Brain microvascular endothelial cell (primary cell): ENCODE results near the gene LZTR1.
A peak's percentile ranks its signal among the peaks of the same experiment; 100 is the strongest.
"Not testable (repeated sequence)": the region's sequence is repeated elsewhere in the genome, so short reads cannot be mapped to it uniquely, and the experiment has no call there.

ENCODE experiments used
- DNase-seq: peaks from one replicate; pipeline ENCODE4 v3.0.0-alpha.2; 2020
- H3K27ac ChIP-seq: fragments of 250-450 bp; sonication (Bioruptor Pico); 2 replicates; pipeline ENCODE4 v1.5.1; 2020; ENCODE audit warnings: mild to moderate bottlenecking, moderate library complexity
- H3K27me3 ChIP-seq: fragments of 250-450 bp; sonication (Bioruptor Pico); replicated peaks from 2 replicates; pipeline ENCODE4 v1.5.1; 2020; ENCODE audit warnings: mild to moderate bottlenecking
- H3K36me3 ChIP-seq: fragments of 250-450 bp; sonication (Bioruptor Pico); replicated peaks from 2 replicates; pipeline ENCODE4 v1.5.1; 2020; ENCODE audit warnings: mild to moderate bottlenecking
- H3K4me3 ChIP-seq: 2 replicates; pipeline ENCODE4 v1.5.1; 2011; ENCODE audit warnings: low read depth, mild to moderate bottlenecking, control low read depth, low read length, moderate library complexity
- in situ Hi-C: cut with HindIII; loops from 2 replicates; pipeline ENCODE4 v1.10.0; 2017; ENCODE audit warnings: low sequenced_read_pairs, low pct_ligation_motif_present
- TF ChIP-seq, protein P1 (sequence below): IDR thresholded peaks from 2 replicates; pipeline ENCODE4 v1.5.1; 2011; ENCODE audit warnings: low read depth, mild to moderate bottlenecking, moderate library complexity, low read length, control low read depth, inconsistent platforms; ENCODE audit errors: missing control alignments

LZTR1 gene

DNA sequence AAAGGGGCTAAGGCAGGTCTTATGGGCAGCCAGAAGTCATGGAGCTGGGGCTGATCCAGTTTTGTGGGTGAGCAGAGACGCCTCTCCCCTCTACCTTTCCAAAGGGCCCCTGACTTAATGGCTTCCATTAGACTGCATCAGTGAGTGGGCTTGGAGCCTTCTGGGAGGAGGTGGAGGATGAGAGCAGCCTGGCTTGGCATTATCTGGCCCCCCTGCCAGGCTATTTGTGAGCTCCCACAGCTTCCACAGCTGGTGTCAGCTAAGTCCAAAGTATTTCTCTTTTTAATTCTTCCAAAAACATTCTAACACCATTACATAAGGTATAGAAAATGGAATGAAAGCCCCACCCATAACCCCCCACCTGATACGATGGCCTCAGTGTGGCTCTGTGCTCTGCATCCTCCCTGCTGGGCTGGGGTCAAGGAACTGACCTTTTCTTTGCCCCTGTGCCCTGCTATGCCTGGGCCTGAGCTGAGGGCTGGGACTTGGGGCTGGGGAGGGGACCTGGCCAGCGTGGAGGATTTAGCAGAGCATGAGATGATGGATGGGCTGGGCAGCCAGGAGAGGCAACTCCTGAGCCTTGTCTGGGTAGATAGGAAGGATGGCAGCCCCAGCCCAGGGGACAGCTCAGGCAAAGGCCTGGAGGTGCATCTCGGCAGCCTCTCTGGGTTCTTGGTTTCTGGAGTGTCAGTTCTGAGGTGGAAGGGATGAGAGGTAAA lies 11.0 kb upstream of the LZTR1 start:
- TF ChIP-seq, protein P1, sequence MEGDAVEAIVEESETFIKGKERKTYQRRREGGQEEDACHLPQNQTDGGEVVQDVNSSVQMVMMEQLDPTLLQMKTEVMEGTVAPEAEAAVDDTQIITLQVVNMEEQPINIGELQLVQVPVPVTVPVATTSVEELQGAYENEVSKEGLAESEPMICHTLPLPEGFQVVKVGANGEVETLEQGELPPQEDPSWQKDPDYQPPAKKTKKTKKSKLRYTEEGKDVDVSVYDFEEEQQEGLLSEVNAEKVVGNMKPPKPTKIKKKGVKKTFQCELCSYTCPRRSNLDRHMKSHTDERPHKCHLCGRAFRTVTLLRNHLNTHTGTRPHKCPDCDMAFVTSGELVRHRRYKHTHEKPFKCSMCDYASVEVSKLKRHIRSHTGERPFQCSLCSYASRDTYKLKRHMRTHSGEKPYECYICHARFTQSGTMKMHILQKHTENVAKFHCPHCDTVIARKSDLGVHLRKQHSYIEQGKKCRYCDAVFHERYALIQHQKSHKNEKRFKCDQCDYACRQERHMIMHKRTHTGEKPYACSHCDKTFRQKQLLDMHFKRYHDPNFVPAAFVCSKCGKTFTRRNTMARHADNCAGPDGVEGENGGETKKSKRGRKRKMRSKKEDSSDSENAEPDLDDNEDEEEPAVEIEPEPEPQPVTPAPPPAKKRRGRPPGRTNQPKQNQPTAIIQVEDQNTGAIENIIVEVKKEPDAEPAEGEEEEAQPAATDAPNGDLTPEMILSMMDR = no peak
- in situ Hi-C loops = no loop called here
- H3K36me3 ChIP-seq = no peaks in the 10 kb centered on the region
- H3K27me3 ChIP-seq = peaks cover 6% of the 10 kb centered on the region
- H3K4me3 ChIP-seq = no peak overlapping the region
- DNase-seq = no peak
- no peak overlapping the region for H3K27ac ChIP-seq

DNA sequence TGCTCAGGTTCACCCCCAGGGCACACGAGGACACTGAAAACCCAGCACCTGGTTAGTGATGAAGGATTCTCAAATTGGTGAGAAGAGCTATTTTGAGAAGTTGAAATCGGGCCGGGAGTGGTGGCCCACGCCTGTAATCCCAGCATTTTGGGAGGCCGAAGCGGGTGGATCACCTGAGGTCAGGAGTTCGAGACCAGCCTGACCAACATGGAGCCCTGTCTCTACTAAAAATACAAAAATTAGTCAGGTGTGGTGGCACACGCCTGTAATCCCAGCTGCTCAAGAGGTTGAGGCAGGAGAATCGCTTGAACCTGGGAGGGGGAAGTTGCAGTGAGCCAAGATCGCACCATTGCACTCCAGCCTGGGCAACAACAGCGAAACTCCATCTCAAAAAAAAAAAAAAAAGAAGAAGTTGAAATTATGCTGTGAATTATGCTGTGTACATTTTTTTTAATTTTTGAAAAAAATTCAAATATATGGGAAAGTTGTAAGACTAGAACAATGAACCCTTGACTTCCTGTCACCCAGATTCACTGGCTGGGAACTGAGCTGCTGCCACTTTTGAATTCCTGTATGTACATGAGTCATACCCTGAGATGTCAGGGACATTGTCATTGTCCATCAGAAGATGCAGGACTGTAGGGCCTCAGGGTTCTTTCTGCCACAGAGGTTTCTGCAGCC lies 9.9 kb upstream of the LZTR1 start:
- DNase-seq = peak; percentile 9
- in situ Hi-C loops, H3K36me3 ChIP-seq, H3K27me3 ChIP-seq, H3K27ac ChIP-seq, H3K4me3 ChIP-seq: not testable (repeated sequence)

DNA sequence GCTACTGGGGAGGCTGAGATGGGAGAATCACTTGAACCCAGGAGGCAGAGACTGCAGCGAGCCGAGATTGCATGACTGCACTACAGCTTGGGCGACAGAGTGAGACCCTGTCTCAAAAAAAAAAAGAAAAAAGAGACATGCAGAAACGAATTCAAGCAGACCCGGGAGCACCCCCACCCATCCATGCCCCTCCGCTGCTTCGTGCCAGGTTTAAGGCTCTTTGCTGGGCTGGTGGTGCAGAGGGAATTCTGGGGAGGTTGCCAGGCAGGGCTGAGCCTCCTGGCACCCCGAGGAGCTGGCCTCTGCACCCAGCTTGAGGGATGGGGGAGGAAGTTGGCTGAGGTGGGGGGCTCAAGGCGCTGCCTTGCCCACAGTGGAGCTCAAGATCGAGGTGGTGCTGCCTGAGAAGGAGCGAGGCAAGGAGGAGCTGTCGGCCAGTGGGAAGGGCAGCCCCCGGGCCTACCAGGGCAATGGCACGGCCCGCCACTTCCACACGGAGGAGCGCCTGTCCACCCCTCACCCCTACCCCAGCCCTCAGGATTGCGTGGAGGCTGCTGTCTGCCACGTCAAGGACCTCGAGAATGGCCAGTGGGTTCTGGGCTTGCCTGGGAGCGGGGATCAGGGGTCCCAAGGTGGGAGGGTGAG lies 9.0 kb upstream of the LZTR1 start:
- no peak overlapping the region for H3K27ac ChIP-seq
- in situ Hi-C loops = no loop called here
- TF ChIP-seq, protein P1 = no peak

DNA sequence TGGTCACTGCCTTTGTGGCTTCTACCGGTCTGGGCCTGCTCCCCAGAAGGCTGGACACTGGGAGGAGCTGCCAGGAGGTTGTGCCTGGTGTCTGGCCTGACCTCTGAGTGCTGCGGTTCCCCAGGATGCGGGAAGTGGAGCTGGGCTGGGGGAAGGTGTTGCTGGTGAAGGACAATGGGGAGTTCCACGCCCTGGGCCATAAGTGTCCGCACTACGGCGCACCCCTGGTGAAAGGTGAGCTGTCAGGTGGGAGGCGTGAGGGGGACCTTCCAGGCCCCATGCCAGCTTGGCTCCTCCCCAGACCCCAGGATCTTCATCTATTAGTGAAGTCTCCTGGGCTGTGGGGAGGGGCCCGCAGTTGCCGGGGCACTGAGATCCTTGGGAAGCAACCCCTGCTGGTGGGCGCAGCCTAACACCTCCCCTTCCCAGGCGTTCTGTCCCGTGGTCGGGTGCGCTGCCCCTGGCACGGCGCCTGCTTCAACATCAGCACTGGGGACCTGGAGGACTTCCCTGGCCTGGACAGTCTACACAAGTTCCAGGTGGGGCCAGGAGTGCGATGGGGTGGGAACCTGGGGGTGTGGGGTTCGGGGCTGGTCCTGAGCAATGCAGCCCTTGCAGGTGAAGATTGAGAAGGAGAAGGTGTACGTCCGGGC lies 8.3 kb upstream of the LZTR1 start:
- in situ Hi-C loops = no loop called here
- Histone ChIP-seq H3K36me3 (no peaks in the 10 kb centered on the region), H3K27ac (no peak overlapping the region), H3K4me3 (no peak overlapping the region), H3K27me3 (peaks cover 2% of the 10 kb centered on the region)
- no peak for DNase-seq
- TF ChIP-seq, protein P1 = no peak

More for the DNA sequence above, 9.0 kb upstream of the LZTR1 start:
- H3K36me3 ChIP-seq = no peaks in the 10 kb centered on the region
- H3K27me3 ChIP-seq = peaks cover 2% of the 10 kb centered on the region
- no peak for DNase-seq
- no peak overlapping the region for H3K4me3 ChIP-seq

DNA sequence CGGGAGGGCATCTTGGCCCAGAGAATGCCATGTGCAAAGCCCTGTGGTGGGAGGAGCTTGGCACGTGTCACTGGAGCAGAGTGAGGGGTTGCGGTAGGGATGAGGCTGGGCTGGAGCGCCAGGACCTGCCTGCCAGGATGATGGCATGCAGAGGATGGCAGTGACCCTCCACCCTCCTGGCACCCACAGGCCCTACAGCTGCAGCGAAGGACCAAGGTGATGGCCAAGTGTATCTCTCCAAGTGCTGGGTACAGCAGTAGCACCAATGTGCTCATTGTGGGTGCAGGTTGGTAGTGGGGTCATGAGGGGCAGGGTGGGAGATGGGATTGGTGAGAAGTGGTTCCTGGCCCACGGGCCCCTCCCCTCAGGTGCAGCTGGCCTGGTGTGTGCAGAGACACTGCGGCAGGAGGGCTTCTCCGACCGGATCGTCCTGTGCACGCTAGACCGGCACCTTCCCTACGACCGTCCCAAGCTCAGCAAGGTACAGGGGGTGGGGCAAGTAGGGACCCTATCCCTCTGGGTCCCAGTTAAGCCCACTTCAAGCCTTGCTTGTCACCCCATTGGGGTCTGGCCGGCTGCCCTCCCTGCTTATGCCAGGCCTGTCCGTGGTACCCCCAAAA lies 7.7 kb upstream of the LZTR1 start:
- Histone ChIP-seq H3K36me3 (no peaks in the 10 kb centered on the region), H3K27me3 (peaks cover 2% of the 10 kb centered on the region), H3K4me3 (no peak overlapping the region), H3K27ac (no peak overlapping the region)
- TF ChIP-seq, protein P1 = no peak
- in situ Hi-C loops = no loop called here
- no peak for DNase-seq
